ENCODE measurements around the gene IFNAR1. TPM values are rescaled to one million over a fixed set of nuclear protein-coding genes. Genes with fewer than 3 reads are reported as not detected.
A peak's percentile ranks its signal among the peaks of the same experiment; 100 is the strongest.
"Not testable (repeated sequence)": the region's sequence is repeated elsewhere in the genome, so short reads cannot be mapped to it uniquely, and the experiment has no call there.

IFNAR1 gene
- total RNA-seq, 1 donor from 2014 or later: 20.4 TPM

GRCh38 chr21:33313611-33314010 is 11.2 kb upstream of the IFNAR1 start:
- no peak for DNase-seq (ENCODE audit: low spot score)
- Mint-ChIP-seq H3K9me3 (peaks cover 7% of the 10 kb centered on the region), H3K4me3 (no peak overlapping the region), H3K4me1 (ENCODE audit: low read depth) (no peaks in the 10 kb centered on the region), H3K27ac (no peak overlapping the region), H3K27me3 (ENCODE audit: insufficient read depth) (peaks cover 31% of the 10 kb centered on the region), H3K36me3 (ENCODE audit: low read depth) (no peaks in the 10 kb centered on the region)
- intact Hi-C loops (cut with micrococcal nuclease): no loop called here

DNA sequence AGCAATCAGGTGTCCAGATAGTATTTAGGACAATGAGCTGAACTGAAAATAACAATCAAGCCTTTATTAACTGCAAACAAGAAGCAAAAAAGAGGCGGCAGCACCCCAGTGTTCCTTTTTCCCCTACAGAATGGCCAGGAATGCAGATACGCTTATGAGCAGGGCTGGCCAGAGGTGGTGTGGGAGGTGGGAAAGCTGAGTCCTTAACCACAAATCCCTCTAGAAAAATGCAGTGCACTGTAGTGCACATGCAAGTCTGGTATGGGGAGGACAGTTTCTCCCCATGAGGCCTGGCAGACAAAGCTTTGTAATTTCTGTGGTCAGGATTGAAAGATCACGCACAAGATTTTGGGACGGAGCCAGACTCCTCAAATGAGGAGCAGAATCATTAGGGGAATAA is 10.7 kb upstream of the IFNAR1 start:
- Mint-ChIP-seq H3K27me3 (ENCODE audit: insufficient read depth) (peaks cover 31% of the 10 kb centered on the region), H3K4me1 (ENCODE audit: low read depth) (no peaks in the 10 kb centered on the region), H3K4me3 (no peak overlapping the region), H3K36me3 (ENCODE audit: low read depth) (no peaks in the 10 kb centered on the region), H3K9me3 (peaks cover 7% of the 10 kb centered on the region), H3K27ac (no peak overlapping the region)
- intact Hi-C loops (cut with micrococcal nuclease): no loop called here
- DNase-seq (ENCODE audit: low spot score): no peak

DNA sequence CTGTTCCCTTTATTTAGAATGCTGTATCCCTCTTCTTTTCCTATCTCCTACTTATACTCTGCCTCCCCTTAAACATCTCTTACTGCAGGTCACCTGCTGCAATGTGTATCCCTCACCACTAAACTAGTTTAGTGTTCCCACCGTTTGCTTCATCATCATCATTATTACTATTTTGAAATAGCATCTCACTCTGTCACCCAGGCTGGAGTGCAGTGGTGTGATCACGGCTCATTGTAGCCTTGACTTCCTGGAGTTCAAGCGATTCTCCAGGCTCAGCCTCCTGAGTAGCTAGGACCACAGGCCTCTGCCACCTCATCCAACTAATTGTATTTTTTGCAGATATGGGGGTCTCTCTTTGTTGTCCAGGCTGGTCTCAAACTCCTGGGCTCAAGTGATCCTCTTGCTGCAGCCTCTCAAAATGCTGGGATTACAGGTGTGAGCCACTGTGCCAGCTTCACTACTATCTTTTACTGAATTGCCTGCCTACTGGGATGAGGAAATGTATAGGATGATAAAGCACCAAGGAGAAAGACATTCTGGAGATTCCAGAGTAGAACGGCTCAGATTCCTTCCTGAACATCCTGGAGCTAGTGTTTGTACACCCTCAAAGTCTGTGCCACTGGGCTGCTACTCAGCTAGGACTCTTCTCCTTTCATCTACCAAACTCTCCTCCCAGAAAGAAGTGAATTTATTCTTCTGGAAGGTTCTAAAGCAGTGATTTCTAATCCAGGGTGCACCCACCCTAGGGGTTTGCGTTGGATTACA is 8.6 kb upstream of the IFNAR1 start:
- Mint-ChIP-seq H3K4me1 (ENCODE audit: low read depth) (no peaks in the 10 kb centered on the region), H3K27me3 (ENCODE audit: insufficient read depth) (peaks cover 39% of the 10 kb centered on the region), H3K36me3 (ENCODE audit: low read depth) (no peaks in the 10 kb centered on the region), H3K9me3 (no peaks in the 10 kb centered on the region), H3K27ac (no peak overlapping the region), H3K4me3 (no peak overlapping the region)
- intact Hi-C loops (cut with micrococcal nuclease): no loop called here
- no peak for DNase-seq (ENCODE audit: low spot score)

DNA sequence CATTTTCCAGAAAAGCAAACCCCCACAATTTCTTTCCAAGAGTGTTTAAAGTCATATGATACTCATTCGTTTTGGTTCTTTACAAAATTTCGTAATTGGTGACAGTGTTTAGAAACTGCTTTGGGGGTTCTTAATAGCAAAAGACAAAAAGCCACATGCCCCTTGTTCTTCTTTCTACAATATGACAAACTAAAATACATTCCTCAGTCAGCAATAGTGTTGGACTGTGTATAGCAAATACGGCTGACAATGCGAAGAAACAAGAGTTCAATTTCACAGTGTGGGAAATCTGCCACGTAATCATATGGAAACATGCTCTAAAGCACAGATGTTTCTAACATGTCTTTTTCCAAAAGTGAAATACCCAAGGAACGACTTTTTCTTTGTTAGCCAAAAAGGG is 7.6 kb upstream of the IFNAR1 start:
- intact Hi-C loops (cut with micrococcal nuclease): no loop called here
- no peaks in the 10 kb centered on the region for H3K36me3 Mint-ChIP-seq (ENCODE audit: low read depth)
- H3K27me3 Mint-ChIP-seq (ENCODE audit: insufficient read depth): peaks cover 37% of the 10 kb centered on the region
- no peaks in the 10 kb centered on the region for H3K4me1 Mint-ChIP-seq (ENCODE audit: low read depth)
- no peaks in the 10 kb centered on the region for H3K9me3 Mint-ChIP-seq
- H3K27ac Mint-ChIP-seq: no peak overlapping the region
- H3K4me3 Mint-ChIP-seq: no peak overlapping the region
- no peak for DNase-seq (ENCODE audit: low spot score)

GRCh38 chr21:33317786-33318486 is 6.8 kb upstream of the IFNAR1 start:
- intact Hi-C loops (cut with micrococcal nuclease): no loop called here
- no peak overlapping the region for H3K27ac Mint-ChIP-seq
- H3K27me3 Mint-ChIP-seq (ENCODE audit: insufficient read depth): peaks cover 37% of the 10 kb centered on the region
- no peaks in the 10 kb centered on the region for H3K9me3 Mint-ChIP-seq
- no peaks in the 10 kb centered on the region for H3K36me3 Mint-ChIP-seq (ENCODE audit: low read depth)
- no peak overlapping the region for H3K4me3 Mint-ChIP-seq
- H3K4me1 Mint-ChIP-seq (ENCODE audit: low read depth): no peaks in the 10 kb centered on the region
- no peak for DNase-seq (ENCODE audit: low spot score)

- H3K4me1 Mint-ChIP-seq (ENCODE audit: low read depth); H3K9me3 Mint-ChIP-seq; H3K4me3 Mint-ChIP-seq; DNase-seq (ENCODE audit: low spot score); intact Hi-C loops (cut with micrococcal nuclease); H3K36me3 Mint-ChIP-seq (ENCODE audit: low read depth); H3K27ac Mint-ChIP-seq: not testable (repeated sequence)
- H3K27me3 Mint-ChIP-seq (ENCODE audit: insufficient read depth): peaks cover 24% of the 10 kb centered on the region
Observed at GRCh38 chr21:33321005-33321404, 3.8 kb upstream of the IFNAR1 start.

DNA sequence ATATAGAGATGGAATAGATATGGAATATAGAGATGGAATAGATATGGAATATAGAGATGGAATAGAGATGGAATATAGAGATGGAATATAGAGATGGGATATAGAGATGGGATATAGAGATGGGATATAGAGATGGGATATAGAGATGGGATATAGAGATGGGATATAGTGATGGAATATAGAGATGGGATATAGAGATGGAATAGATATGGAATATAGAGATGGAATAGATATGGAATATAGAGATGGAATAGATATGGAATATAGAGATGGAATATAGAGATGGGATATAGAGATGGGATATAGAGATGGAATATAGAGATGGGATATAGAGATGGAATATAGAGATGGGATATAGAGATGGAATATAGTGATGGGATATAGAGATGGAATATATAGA is 1.2 kb upstream of the IFNAR1 start:
- H3K27ac Mint-ChIP-seq; H3K27me3 Mint-ChIP-seq (ENCODE audit: insufficient read depth); H3K4me3 Mint-ChIP-seq; DNase-seq (ENCODE audit: low spot score); H3K36me3 Mint-ChIP-seq (ENCODE audit: low read depth); H3K9me3 Mint-ChIP-seq: not testable (repeated sequence)
- intact Hi-C loops (cut with micrococcal nuclease): loop anchor here (1.0 to 2.0 kb wide), 8 partner anchors 57 to 551 kb away; partner anchors contain the start of genes IFNGR2 and IL10RB
- peaks cover 23% of the 10 kb centered on the region for H3K4me1 Mint-ChIP-seq (ENCODE audit: low read depth)

DNA sequence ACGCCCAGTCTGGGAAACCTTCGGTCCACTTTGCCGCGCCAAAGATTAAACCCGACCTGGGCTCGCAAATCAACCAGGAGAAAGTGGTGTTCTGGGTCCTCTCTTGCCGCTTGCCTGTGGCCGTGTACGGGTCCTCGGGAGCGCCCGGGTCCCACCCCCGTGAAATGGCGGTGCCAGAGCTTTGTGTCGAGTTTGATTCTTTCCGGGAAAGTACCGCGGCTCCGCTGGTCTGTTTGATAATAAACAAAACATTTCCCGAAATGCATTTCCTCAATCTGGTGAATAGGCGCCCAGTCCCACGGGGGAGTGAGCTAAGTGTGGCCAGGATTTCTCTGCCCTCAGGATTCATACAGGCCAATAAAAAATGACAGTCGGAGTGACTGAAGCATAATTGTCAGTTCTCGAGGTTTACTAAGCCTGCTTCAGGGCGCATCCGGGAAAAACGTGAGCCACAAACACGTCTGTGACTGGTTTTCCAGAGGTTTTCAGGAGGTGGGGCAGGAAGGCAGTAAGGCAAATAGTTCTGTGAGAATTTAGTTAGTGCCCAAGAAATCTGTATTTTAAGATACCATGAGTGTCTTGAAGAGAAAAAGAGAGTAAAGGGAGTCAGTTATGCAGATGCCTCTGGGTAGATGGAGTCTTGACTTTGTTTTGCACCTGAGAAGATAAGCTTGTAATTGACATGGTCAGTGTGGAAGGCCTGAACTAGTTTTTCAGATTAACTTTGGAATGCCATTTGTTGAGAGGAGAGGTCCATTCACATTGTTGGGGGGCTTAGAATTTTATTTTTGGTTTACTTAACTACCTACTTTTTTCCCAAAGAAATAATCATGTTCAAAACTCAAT is 675 bp downstream of the IFNAR1 start:
- no peaks in the 10 kb centered on the region for H3K27me3 Mint-ChIP-seq (ENCODE audit: insufficient read depth)
- peak; percentile 63 for DNase-seq (ENCODE audit: low spot score)
- H3K4me1 Mint-ChIP-seq (ENCODE audit: low read depth): peaks cover 27% of the 10 kb centered on the region
- intact Hi-C loops (cut with micrococcal nuclease): loop anchor here (1.0 to 2.0 kb wide), 6 partner anchors 36 to 317 kb away; partner anchors contain the start of genes IFNGR2 and ITSN1
- H3K36me3 Mint-ChIP-seq (ENCODE audit: low read depth): peaks cover 4% of the 10 kb centered on the region
- H3K9me3 Mint-ChIP-seq: no peaks in the 10 kb centered on the region
- no peak overlapping the region for H3K27ac Mint-ChIP-seq
- H3K4me3 Mint-ChIP-seq: no peak overlapping the region

DNA sequence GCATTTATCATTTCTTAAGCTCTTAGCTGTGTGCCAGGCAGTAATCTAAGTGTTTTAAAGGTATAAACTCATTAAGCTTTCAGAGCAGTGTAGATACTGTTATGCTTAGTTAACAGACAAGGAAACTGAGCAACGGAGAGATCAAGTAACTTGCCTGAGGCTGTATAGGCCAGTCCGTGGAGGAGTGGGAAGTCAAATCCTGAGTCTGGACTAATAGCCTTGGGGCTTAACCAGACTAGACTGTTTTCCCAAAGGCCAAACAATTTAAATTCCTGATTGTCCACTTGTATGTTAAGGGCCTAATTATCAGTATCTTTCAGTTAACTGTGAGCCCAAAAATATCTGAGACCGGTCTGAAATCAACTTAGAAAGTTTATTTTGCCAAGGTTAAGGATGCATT is 2.6 kb downstream of the IFNAR1 start:
- intact Hi-C loops (cut with micrococcal nuclease): no loop called here
- Mint-ChIP-seq H3K27ac (no peak overlapping the region), H3K4me1 (ENCODE audit: low read depth) (peaks cover 46% of the 10 kb centered on the region), H3K4me3 (peak overlapping the region; percentile 12), H3K9me3 (peaks cover 3% of the 10 kb centered on the region), H3K27me3 (ENCODE audit: insufficient read depth) (no peaks in the 10 kb centered on the region), H3K36me3 (ENCODE audit: low read depth) (peaks cover 8% of the 10 kb centered on the region)
- DNase-seq (ENCODE audit: low spot score): no peak

DNA sequence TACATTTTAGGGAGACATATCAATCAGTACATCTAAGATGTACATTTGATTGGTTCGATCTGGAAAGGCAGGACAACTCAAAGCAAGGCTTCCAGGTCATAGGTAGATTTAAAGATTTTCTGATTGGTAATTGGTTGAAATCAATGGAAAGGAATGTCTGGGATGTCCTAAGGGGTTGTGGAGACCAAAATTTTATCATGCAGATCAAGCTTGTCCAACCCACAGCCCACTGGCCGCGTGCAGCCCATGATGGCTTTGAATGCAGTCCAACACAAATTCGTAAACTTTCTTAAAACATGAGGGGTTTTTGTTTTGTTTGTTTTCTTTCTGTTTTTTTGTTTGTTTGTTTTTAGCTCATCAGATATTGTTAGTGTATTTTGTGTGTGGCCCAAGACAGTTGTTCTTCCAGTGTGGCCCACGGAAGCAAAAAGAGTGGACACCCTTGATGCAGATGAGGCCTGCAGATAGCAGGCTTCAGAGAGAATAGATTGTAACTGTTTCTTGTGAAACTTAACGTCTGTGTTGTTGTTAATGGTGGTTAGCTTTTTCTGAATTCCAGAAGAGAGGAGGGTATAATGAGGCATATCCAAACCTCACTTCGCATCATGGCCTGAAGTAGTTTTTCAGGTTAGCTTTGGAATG is 3.1 kb downstream of the IFNAR1 start:
- DNase-seq (ENCODE audit: low spot score): no peak
- Mint-ChIP-seq H3K4me1 (ENCODE audit: low read depth) (peaks cover 52% of the 10 kb centered on the region), H3K4me3 (peak overlapping the region; percentile 42), H3K27ac (no peak overlapping the region), H3K9me3 (peaks cover 9% of the 10 kb centered on the region), H3K36me3 (ENCODE audit: low read depth) (peaks cover 13% of the 10 kb centered on the region), H3K27me3 (ENCODE audit: insufficient read depth) (no peaks in the 10 kb centered on the region)
- intact Hi-C loops (cut with micrococcal nuclease): no loop called here

- Mint-ChIP-seq H3K36me3 (ENCODE audit: low read depth) (peaks cover 21% of the 10 kb centered on the region), H3K27ac (no peak overlapping the region), H3K4me3 (no peak overlapping the region), H3K4me1 (ENCODE audit: low read depth) (peaks cover 52% of the 10 kb centered on the region), H3K9me3 (peaks cover 19% of the 10 kb centered on the region), H3K27me3 (ENCODE audit: insufficient read depth) (no peaks in the 10 kb centered on the region)
- DNase-seq (ENCODE audit: low spot score): no peak
- intact Hi-C loops (cut with micrococcal nuclease): no loop called here
Observed at GRCh38 chr21:33330726-33331125, 6.0 kb downstream of the IFNAR1 start.

GRCh38 chr21:33332143-33332542 is 7.4 kb downstream of the IFNAR1 start:
- Mint-ChIP-seq H3K9me3 (peaks cover 19% of the 10 kb centered on the region), H3K4me1 (ENCODE audit: low read depth) (peaks cover 43% of the 10 kb centered on the region), H3K27me3 (ENCODE audit: insufficient read depth) (no peaks in the 10 kb centered on the region), H3K36me3 (ENCODE audit: low read depth) (peaks cover 20% of the 10 kb centered on the region), H3K4me3 (peak overlapping the region; percentile 3), H3K27ac (no peak overlapping the region)
- intact Hi-C loops (cut with micrococcal nuclease): no loop called here
- no peak for DNase-seq (ENCODE audit: low spot score)
